NT2/D1 (cell line): Measurements from ENCODE around the gene GPR158.

ENCODE experiments used
- SUZ12 ChIP-seq: IDR thresholded peaks from 2 replicates; pipeline ENCODE4 v1.6.1; 2011; ENCODE audit not compliant: insufficient read length, insufficient read depth; ENCODE audit errors: extremely low read depth
- YY1 ChIP-seq: IDR thresholded peaks from 2 replicates; pipeline ENCODE4 v1.6.1; 2011; ENCODE audit not compliant: insufficient read length, insufficient read depth
- ZNF274 ChIP-seq: IDR thresholded peaks from 2 replicates; pipeline ENCODE4 v1.6.1; 2011; ENCODE audit warnings: mild to moderate bottlenecking, low read depth, low read length

DNA sequence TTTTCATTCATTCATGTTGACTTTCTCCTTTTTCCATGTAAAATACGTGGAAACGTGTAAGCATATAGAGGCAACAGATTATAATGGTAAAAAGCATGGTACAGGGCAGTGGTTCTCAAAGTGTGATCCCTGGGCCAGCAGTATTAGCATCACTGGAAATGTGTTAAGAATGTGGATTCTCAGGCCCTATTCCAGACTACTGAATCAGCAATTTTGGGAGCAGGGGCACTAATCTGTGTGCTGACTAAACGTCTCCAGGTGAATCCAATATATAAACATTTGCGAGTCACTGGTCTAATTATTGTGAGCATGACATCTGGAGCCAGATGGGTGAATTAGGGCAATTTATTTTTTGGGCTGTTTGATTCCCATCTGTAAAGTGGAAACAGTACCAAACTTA is 5.1 kb upstream of the GPR158 start:
- TF ChIP-seq YY1 (no peak), ZNF274 (no peak), SUZ12 (no peak)
